WERI-Rb-1 (cell line): ENCODE results near the gene MRM1.
A peak's percentile ranks its signal among the peaks of the same experiment; 100 is the strongest.

Experiments used
- DNase-seq: peaks from one replicate; pipeline ENCODE4 v3.0.0-alpha.2; 2020
- H3K27ac ChIP-seq: fragments of 250-450 bp; sonication (Bioruptor Pico); 2 replicates; pipeline ENCODE4 v1.5.1; 2020; ENCODE audit warnings: mild to moderate bottlenecking, moderate library complexity
- H3K27me3 ChIP-seq: fragments of 250-450 bp; sonication (Bioruptor Pico); 2 replicates; pipeline ENCODE4 v1.5.1; 2021; ENCODE audit warnings: mild to moderate bottlenecking, low read depth, moderate library complexity; ENCODE audit not compliant: insufficient read depth, severe bottlenecking
- H3K36me3 ChIP-seq: fragments of 250-450 bp; sonication (Bioruptor Pico); 2 replicates; pipeline ENCODE4 v1.5.1; 2020; ENCODE audit warnings: mild to moderate bottlenecking, moderate library complexity
- H3K4me3 ChIP-seq: 2 replicates; pipeline ENCODE4 v1.5.1; 2011; ENCODE audit warnings: low read depth, mild to moderate bottlenecking, control low read depth, low read length
- H3K9me3 ChIP-seq: fragments of 250-450 bp; sonication (Bioruptor Pico); 2 replicates; pipeline ENCODE4 v1.5.1; 2021; ENCODE audit warnings: mild to moderate bottlenecking, moderate library complexity; ENCODE audit not compliant: severe bottlenecking
- TF ChIP-seq, protein P1 (sequence below): IDR thresholded peaks from 2 replicates; pipeline ENCODE4 v1.5.1; 2011; ENCODE audit warnings: low read depth, mild to moderate bottlenecking, control low read depth, inconsistent platforms, low read length

Gene MRM1

DNA sequence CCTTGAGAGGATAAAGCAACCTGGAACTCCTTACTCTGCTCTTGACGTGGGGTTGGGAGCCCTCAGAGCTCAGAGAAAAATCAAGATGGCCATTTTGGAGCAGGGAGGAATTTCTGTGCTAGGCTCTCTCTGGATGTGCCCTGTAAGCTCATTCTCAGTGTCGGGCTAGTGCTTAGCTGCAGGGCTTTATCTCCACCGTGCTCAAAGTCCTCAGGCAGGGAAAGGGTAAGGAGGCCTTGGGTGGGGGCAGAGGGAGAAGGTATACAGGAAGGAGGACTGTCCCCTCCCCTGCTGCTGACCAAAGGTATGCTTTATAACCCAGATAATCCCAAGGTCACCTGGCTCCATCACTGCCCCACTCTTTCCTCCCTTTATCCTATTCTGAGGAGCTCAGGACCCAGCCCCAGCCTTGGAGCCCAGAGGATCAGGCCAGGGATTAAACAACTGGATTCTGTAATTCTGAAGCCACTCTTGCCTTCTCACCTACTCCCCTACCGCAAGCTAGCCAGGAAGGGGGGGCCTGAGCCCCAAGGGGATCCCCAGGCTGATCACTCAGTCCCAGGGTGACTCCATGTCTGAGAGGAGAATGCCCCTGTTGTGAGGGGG, 8.6 kb upstream of the MRM1 start:
- peak; percentile 42 for DNase-seq
- Histone ChIP-seq H3K27me3 (no peaks in the 10 kb centered on the region), H3K9me3 (no peaks in the 10 kb centered on the region), H3K4me3 (peak overlapping the region; percentile 77), H3K36me3 (peaks cover 42% of the 10 kb centered on the region), H3K27ac (peak overlapping the region; percentile 84; the same call in 1 of the 2 replicates)
- TF ChIP-seq, protein P1, sequence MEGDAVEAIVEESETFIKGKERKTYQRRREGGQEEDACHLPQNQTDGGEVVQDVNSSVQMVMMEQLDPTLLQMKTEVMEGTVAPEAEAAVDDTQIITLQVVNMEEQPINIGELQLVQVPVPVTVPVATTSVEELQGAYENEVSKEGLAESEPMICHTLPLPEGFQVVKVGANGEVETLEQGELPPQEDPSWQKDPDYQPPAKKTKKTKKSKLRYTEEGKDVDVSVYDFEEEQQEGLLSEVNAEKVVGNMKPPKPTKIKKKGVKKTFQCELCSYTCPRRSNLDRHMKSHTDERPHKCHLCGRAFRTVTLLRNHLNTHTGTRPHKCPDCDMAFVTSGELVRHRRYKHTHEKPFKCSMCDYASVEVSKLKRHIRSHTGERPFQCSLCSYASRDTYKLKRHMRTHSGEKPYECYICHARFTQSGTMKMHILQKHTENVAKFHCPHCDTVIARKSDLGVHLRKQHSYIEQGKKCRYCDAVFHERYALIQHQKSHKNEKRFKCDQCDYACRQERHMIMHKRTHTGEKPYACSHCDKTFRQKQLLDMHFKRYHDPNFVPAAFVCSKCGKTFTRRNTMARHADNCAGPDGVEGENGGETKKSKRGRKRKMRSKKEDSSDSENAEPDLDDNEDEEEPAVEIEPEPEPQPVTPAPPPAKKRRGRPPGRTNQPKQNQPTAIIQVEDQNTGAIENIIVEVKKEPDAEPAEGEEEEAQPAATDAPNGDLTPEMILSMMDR = no peak

GRCh38 chr17:36593656-36594316, 7.6 kb upstream of the MRM1 start:
- no peak overlapping the region for H3K27ac ChIP-seq
- no peaks in the 10 kb centered on the region for H3K27me3 ChIP-seq
- DNase-seq = no peak
- TF ChIP-seq, protein P1 = no peak
- H3K36me3 ChIP-seq = peaks cover 35% of the 10 kb centered on the region
- H3K4me3 ChIP-seq = no peak overlapping the region
- no peaks in the 10 kb centered on the region for H3K9me3 ChIP-seq

- Histone ChIP-seq H3K4me3 (no peak overlapping the region), H3K27ac (no peak overlapping the region), H3K36me3 (peaks cover 28% of the 10 kb centered on the region), H3K9me3 (no peaks in the 10 kb centered on the region), H3K27me3 (no peaks in the 10 kb centered on the region)
- no peak for DNase-seq
- TF ChIP-seq, protein P1 = no peak
These were observed 6.6 kb upstream of the MRM1 start for GRCh38 chr17:36594626-36595401.

GRCh38 chr17:36597226-36597625, 4.2 kb upstream of the MRM1 start:
- Histone ChIP-seq H3K27ac (no peak overlapping the region), H3K27me3 (no peaks in the 10 kb centered on the region), H3K9me3 (no peaks in the 10 kb centered on the region), H3K36me3 (peaks cover 26% of the 10 kb centered on the region), H3K4me3 (no peak overlapping the region)
- TF ChIP-seq, protein P1 = no peak
- no peak for DNase-seq

DNA sequence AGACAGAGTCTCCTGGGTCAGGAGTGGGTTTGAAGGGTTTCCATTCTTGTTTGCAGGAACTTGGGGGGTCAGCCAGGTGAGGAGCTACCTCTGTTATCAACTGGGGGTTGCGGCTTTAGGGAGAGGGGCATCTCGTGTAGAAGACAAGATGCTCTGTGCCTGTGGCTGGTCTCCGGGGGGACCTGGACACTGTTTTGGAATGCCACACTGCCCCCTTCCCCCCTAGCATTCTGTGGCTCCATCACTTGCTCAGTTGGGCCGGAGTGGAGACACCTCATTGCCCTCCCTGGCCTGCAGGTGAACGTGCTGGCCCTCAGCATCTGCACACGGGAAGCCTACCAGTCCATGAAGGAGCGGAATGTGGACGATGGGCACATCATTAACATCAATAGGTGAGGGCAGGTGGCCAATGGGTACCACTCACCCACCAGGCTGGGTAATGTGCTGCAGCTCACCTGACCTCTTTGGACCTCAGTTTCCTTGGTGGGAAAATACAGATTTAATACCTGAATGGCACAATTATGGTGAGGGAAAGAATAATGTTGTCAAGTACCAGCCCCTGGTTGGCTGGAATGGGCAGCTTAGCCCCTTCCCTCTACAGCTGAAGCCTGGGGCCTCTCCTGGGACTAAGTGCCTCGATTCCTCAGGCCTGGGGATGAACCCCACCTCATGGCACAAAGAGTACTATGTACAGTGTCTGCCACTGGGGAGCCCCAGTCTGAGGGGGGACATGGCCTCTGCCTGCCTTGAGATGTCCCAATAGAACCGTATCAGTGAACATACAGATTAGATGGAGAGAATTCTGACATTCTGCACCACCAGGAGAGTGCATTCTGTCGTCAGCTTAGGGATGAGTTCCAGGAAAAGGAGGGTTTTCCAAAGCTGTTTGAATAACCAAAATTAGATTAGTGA, 3.3 kb upstream of the MRM1 start:
- H3K27me3 ChIP-seq = no peaks in the 10 kb centered on the region
- no peak overlapping the region for H3K4me3 ChIP-seq
- no peak for DNase-seq
- no peaks in the 10 kb centered on the region for H3K9me3 ChIP-seq
- H3K36me3 ChIP-seq = peaks cover 26% of the 10 kb centered on the region
- no peak overlapping the region for H3K27ac ChIP-seq
- TF ChIP-seq, protein P1 = no peak
